Mucosa of descending colon (tissue), 3 donors: ENCODE results near the gene ST8SIA6. TPM values are rescaled to one million over a fixed set of nuclear protein-coding genes. Genes with fewer than 3 reads are reported as not detected.

ENCODE experiments used
- ATAC-seq: fragments of 200-7000 bp; cut with Tn5 transposase; one replicate; pipeline ENCODE4 v1.9.1; 2020; ENCODE audit warnings: mild to moderate bottlenecking, moderate library complexity
- DNase-seq, 3 donors: peaks; one replicate each; pipeline ENCODE4 v3.0.0-alpha.2; 2020
- H3K36me3 ChIP-seq: fragments of 200-600 bp; one replicate; pipeline ENCODE4 v1.8.0; 2021; ENCODE audit warnings: low read depth, mild to moderate bottlenecking
- H3K4me1 ChIP-seq: fragments of 200-600 bp; one replicate; pipeline ENCODE4 v1.8.0; 2021; ENCODE audit warnings: low read depth, mild to moderate bottlenecking
- H3K4me3 ChIP-seq: fragments of 200-600 bp; one replicate; pipeline ENCODE4 v1.8.0; 2021; ENCODE audit warnings: mild to moderate bottlenecking
- H3K9me3 ChIP-seq: fragments of 200-600 bp; one replicate; pipeline ENCODE4 v1.8.0; 2021; ENCODE audit warnings: mild to moderate bottlenecking
- intact Hi-C, 2 donors: fragments of 100-400 bp; cut with DNase I in 1 of 2; cut with micrococcal nuclease in 1 of 2; formaldehyde crosslinking; loops; one replicate each; pipeline versions ENCODE4 v1.11.0 to v1.11.1; 2022; cut with DNase I, micrococcal nuclease
- total RNA-seq, 3 donors: library from RNA; stranded (reverse); fragmentation: NEBNext Ultra II Directional in 2 of 3; extraction: Animal tissue kit (Norgen Biotek cat#: 25700) in 2 of 3; gene quantifications; one replicate each; pipeline versions ENCODE4 v1.2.1 to v1.2.4, GENCODE V29; 2021 to 2023
- TF ChIP-seq, protein P1 (sequence below): fragments of 200-600 bp; IDR thresholded peaks from one replicate; pipeline ENCODE4 v1.8.0; 2022; ENCODE audit warnings: antibody characterized with exemption, mild to moderate bottlenecking
- donor health status: DM: no; HTN: no; CAD: no; lungs with moderate emphysema.
- donor health status: DM: no; HTN: no; CAD: no.
- donor health status: DM: no; HTN: yes; CAD: no.

Gene ST8SIA6
- total RNA-seq, 3 donors from 2014 or later: 1.6 to 4.2 (median 2.2) TPM

- intact Hi-C loops: no loop called here
- ATAC-seq: no peak
- no peak for DNase-seq
- H3K4me1 ChIP-seq: peaks cover 3% of the 10 kb centered on the region
- no peaks in the 10 kb centered on the region for H3K9me3 ChIP-seq
- H3K4me3 ChIP-seq: no peak overlapping the region
- TF ChIP-seq, protein P1, sequence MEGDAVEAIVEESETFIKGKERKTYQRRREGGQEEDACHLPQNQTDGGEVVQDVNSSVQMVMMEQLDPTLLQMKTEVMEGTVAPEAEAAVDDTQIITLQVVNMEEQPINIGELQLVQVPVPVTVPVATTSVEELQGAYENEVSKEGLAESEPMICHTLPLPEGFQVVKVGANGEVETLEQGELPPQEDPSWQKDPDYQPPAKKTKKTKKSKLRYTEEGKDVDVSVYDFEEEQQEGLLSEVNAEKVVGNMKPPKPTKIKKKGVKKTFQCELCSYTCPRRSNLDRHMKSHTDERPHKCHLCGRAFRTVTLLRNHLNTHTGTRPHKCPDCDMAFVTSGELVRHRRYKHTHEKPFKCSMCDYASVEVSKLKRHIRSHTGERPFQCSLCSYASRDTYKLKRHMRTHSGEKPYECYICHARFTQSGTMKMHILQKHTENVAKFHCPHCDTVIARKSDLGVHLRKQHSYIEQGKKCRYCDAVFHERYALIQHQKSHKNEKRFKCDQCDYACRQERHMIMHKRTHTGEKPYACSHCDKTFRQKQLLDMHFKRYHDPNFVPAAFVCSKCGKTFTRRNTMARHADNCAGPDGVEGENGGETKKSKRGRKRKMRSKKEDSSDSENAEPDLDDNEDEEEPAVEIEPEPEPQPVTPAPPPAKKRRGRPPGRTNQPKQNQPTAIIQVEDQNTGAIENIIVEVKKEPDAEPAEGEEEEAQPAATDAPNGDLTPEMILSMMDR: no peak
- no peaks in the 10 kb centered on the region for H3K36me3 ChIP-seq
Measured at GRCh38 chr10:17349717-17350116, 104.7 kb downstream of the ST8SIA6 start.

DNA sequence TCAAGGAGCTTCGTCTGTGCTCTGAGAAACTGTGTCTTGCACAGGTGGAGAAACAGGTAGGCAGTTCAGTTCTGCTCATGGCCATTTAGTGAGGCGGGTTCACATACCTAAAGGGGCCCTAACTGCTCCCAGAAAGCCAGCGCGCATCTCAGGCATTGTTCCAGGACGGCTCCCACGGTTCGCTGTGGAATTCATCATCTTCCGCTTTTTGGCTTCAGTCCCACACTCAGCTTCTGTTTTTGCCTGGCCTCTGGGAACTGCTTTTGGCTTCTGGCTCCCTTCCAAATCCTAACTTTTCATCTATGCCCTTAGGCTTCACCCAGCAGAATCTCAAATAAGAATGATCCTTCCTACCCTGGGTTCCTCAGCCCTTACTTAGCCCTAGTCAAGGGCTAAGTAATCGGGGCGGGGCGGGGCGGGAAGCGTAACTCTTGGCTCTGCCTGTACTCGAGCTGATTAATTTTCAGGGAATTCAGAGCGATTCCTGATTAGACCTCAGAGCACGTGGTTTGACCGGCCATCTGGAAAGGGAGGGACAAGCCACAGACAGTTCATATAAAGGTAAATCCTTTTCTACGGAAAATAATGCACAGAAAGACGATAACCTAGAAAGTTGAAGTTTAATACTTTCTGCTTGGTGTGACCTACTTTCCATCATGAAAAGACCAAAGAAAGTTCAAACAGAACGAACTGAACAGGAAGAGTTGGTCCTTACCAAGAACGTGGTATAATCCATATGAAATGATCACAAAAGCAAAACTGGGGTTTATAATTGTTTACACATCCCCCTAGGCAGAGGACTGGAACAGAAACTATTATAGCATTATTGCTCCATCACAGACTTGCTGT lies 105.7 kb downstream of the ST8SIA6 start:
- Histone ChIP-seq H3K4me1 (peaks cover 3% of the 10 kb centered on the region), H3K36me3 (no peaks in the 10 kb centered on the region), H3K9me3 (no peaks in the 10 kb centered on the region), H3K4me3 (no peak overlapping the region)
- ATAC-seq (peak; percentile 59), DNase-seq (peak; percentile 5 to 57 (median 37))
- intact Hi-C loops: no loop called here
- TF ChIP-seq, protein P1: no peak

- Histone ChIP-seq H3K4me3 (no peak overlapping the region), H3K36me3 (no peaks in the 10 kb centered on the region)
- TF ChIP-seq, protein P1: no peak
Measured at GRCh38 chr10:17348011-17348500, 106.3 kb downstream of the ST8SIA6 start.

GRCh38 chr10:17344206-17344605 lies 110.2 kb downstream of the ST8SIA6 start:
- Histone ChIP-seq H3K9me3 (peaks cover 10% of the 10 kb centered on the region), H3K4me1 (peaks cover 3% of the 10 kb centered on the region), H3K36me3 (no peaks in the 10 kb centered on the region), H3K4me3 (no peak overlapping the region)
- no peak for ATAC-seq
- intact Hi-C loops: no loop called here
- DNase-seq: no peak
- TF ChIP-seq, protein P1: no peak

More at GRCh38 chr10:17348011-17348500, 106.3 kb downstream of the ST8SIA6 start:
- ATAC-seq (no peak), DNase-seq (no peak)
- intact Hi-C loops: no loop called here
- no peaks in the 10 kb centered on the region for H3K9me3 ChIP-seq
- peaks cover 3% of the 10 kb centered on the region for H3K4me1 ChIP-seq

- no peak for DNase-seq
- intact Hi-C loops: no loop called here
Measured at GRCh38 chr10:17343118-17343517, 111.3 kb downstream of the ST8SIA6 start.

More at GRCh38 chr10:17343118-17343517, 111.3 kb downstream of the ST8SIA6 start:
- Histone ChIP-seq H3K4me3 (no peak overlapping the region), H3K9me3 (peaks cover 10% of the 10 kb centered on the region), H3K36me3 (no peaks in the 10 kb centered on the region), H3K4me1 (no peaks in the 10 kb centered on the region)
- no peak for ATAC-seq
- TF ChIP-seq, protein P1: no peak
